HG02870 (cell line): ENCODE results near the gene IFNL3.
"Not testable (repeated sequence)": the region's sequence is repeated elsewhere in the genome, so short reads cannot be mapped to it uniquely, and the experiment has no call there.

Experiments used
- ATAC-seq: cut with Tn5 transposase; IDR thresholded peaks from one replicate; pipeline ENCODE4 v1.9.1; 2021; ENCODE audit warnings: mild to moderate bottlenecking, moderate library complexity; ENCODE audit not compliant: unreplicated experiment

IFNL3 gene

GRCh38 chr19:39253374-39254149, 8.8 kb upstream of the IFNL3 start:
- ATAC-seq, result no peak

GRCh38 chr19:39252458-39252857, 7.7 kb upstream of the IFNL3 start:
- no peak for ATAC-seq

- ATAC-seq, result no peak
Observed at GRCh38 chr19:39251846-39252245, 7.0 kb upstream of the IFNL3 start.

GRCh38 chr19:39251081-39251480, 6.3 kb upstream of the IFNL3 start:
- no peak for ATAC-seq

- no peak for ATAC-seq
Observed at GRCh38 chr19:39248806-39249205, 4.0 kb upstream of the IFNL3 start, which contains the start of gene IFNL4. IFNL4 (minus strand) TSS chr19:39248856.

GRCh38 chr19:39247701-39248664, 3.2 kb upstream of the IFNL3 start:
- no peak for ATAC-seq

- ATAC-seq, result no peak
Observed at GRCh38 chr19:39246951-39247669, 2.3 kb upstream of the IFNL3 start.

- ATAC-seq, result not testable (repeated sequence)
Observed at GRCh38 chr19:39245166-39245565, 360 bp upstream of the IFNL3 start.

- not testable (repeated sequence) for ATAC-seq
Observed at GRCh38 chr19:39243741-39244140, 1.1 kb downstream of the IFNL3 start.

GRCh38 chr19:39240421-39240820, 4.4 kb downstream of the IFNL3 start:
- no peak for ATAC-seq

GRCh38 chr19:39238944-39239343, 5.9 kb downstream of the IFNL3 start:
- ATAC-seq, result no peak

GRCh38 chr19:39238209-39238608, 6.6 kb downstream of the IFNL3 start:
- no peak for ATAC-seq

- no peak for ATAC-seq
Observed at GRCh38 chr19:39237200-39238184, 7.3 kb downstream of the IFNL3 start.

GRCh38 chr19:39236527-39236926, 8.3 kb downstream of the IFNL3 start:
- ATAC-seq, result no peak

- no peak for ATAC-seq
Observed at GRCh38 chr19:39232708-39233107, 12.1 kb downstream of the IFNL3 start.

GRCh38 chr19:39230096-39230764, 14.6 kb downstream of the IFNL3 start:
- no peak for ATAC-seq

GRCh38 chr19:39224910-39225309, 19.9 kb downstream of the IFNL3 start:
- ATAC-seq, result no peak

- ATAC-seq, result no peak
Observed at GRCh38 chr19:39223703-39224279, 21.0 kb downstream of the IFNL3 start.

GRCh38 chr19:39219108-39219507, 25.7 kb downstream of the IFNL3 start:
- not testable (repeated sequence) for ATAC-seq
